Measurements from ENCODE around the gene WWOX.

Gene WWOX

GRCh38 chr16:78738557-78738956 lies 639.1 kb downstream of the WWOX start:
- Histone ChIP-seq H3K4me3 (ENCODE audit: low read depth in 1 of 2, low read length in 1 of 2) (no peak overlapping the region), H3K36me3 (no peaks in the 10 kb centered on the region), H3K9me3 (no peaks in the 10 kb centered on the region), H3K27me3 (no peaks in the 10 kb centered on the region), H3K27ac (no peak overlapping the region), H3K4me1 (ENCODE audit: control insufficient read depth in 1 of 2, insufficient read depth in 1 of 2, low read depth in 1 of 2, low read length in 1 of 2) (no peaks in the 10 kb centered on the region)
- TF ChIP-seq CTCF (IDR thresholded peaks at IDR 0.05): no peak

GRCh38 chr16:78740269-78740668 lies 640.8 kb downstream of the WWOX start:
- TF ChIP-seq CTCF (IDR thresholded peaks at IDR 0.05): no peak

GRCh38 chr16:78742501-78743283 lies 643.2 kb downstream of the WWOX start:
- H3K36me3 ChIP-seq: no peaks in the 10 kb centered on the region
- H3K4me1 ChIP-seq (ENCODE audit: control insufficient read depth in 1 of 2, insufficient read depth in 1 of 2, low read depth in 1 of 2, low read length in 1 of 2): no peaks in the 10 kb centered on the region
- H3K27ac ChIP-seq: no peak overlapping the region
- H3K27me3 ChIP-seq: no peaks in the 10 kb centered on the region
- no peaks in the 10 kb centered on the region for H3K9me3 ChIP-seq
- no peak for TF ChIP-seq CTCF (IDR thresholded peaks at IDR 0.05)
- H3K4me3 ChIP-seq (ENCODE audit: low read depth in 1 of 2, low read length in 1 of 2): no peak overlapping the region

More at GRCh38 chr16:78740269-78740668, 640.8 kb downstream of the WWOX start:
- H3K4me3 ChIP-seq (ENCODE audit: low read depth in 1 of 2, low read length in 1 of 2): no peak overlapping the region
- no peaks in the 10 kb centered on the region for H3K9me3 ChIP-seq
- no peaks in the 10 kb centered on the region for H3K36me3 ChIP-seq
- H3K4me1 ChIP-seq (ENCODE audit: control insufficient read depth in 1 of 2, insufficient read depth in 1 of 2, low read depth in 1 of 2, low read length in 1 of 2): no peaks in the 10 kb centered on the region
- no peaks in the 10 kb centered on the region for H3K27me3 ChIP-seq
- H3K27ac ChIP-seq: no peak overlapping the region

GRCh38 chr16:78743556-78743955 lies 644.1 kb downstream of the WWOX start:
- Histone ChIP-seq H3K27ac (no peak overlapping the region), H3K4me1 (ENCODE audit: control insufficient read depth in 1 of 2, insufficient read depth in 1 of 2, low read depth in 1 of 2, low read length in 1 of 2) (no peaks in the 10 kb centered on the region), H3K9me3 (no peaks in the 10 kb centered on the region), H3K36me3 (no peaks in the 10 kb centered on the region), H3K4me3 (ENCODE audit: low read depth in 1 of 2, low read length in 1 of 2) (no peak overlapping the region), H3K27me3 (no peaks in the 10 kb centered on the region)
- TF ChIP-seq CTCF (IDR thresholded peaks at IDR 0.05): no peak

- Histone ChIP-seq H3K36me3 (no peaks in the 10 kb centered on the region), H3K9me3 (no peaks in the 10 kb centered on the region), H3K4me3 (ENCODE audit: low read depth in 1 of 2, low read length in 1 of 2) (no peak overlapping the region), H3K27me3 (no peaks in the 10 kb centered on the region), H3K27ac (no peak overlapping the region), H3K4me1 (ENCODE audit: control insufficient read depth in 1 of 2, insufficient read depth in 1 of 2, low read depth in 1 of 2, low read length in 1 of 2) (no peaks in the 10 kb centered on the region)
- TF ChIP-seq CTCF (IDR thresholded peaks at IDR 0.05): no peak
Measured at GRCh38 chr16:78744099-78744498, 644.6 kb downstream of the WWOX start.
